HS-5 (cell line): ENCODE results near the gene KCNA5.
A peak's percentile ranks its signal among the peaks of the same experiment; 100 is the strongest.

Experiments
- DNase-seq: peaks from one replicate; pipeline ENCODE4 v3.0.0-alpha.2; 2012; ENCODE audit warnings: low read depth

KCNA5 gene

DNA sequence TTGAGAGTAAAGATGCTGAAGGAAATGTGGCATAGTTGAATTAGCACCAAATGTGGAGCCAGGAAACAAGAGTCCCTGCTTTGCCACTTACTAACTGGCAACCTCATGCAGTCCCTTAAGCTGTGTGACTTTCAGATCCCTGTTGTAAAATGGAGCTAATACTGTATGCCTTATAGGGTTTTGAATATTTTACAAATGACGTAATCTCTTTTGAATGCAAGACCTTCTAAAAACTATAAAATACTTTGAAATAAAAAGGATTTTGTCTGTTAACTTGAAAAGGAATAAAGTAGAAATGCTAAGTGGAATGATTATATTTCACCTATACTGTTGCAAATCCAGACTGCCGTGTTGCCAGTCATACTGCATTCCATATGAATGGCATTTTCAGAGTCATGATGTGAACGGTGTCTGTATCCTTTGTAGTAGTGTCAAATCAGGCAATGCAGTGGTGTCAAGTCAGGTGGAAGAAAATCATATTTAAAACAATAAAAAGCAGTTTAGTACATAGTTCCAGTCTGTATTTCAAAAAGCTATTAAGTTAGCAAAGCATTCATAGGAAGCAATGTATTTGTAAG is 21.3 kb downstream of the KCNA5 start:
- no peak for DNase-seq

DNA sequence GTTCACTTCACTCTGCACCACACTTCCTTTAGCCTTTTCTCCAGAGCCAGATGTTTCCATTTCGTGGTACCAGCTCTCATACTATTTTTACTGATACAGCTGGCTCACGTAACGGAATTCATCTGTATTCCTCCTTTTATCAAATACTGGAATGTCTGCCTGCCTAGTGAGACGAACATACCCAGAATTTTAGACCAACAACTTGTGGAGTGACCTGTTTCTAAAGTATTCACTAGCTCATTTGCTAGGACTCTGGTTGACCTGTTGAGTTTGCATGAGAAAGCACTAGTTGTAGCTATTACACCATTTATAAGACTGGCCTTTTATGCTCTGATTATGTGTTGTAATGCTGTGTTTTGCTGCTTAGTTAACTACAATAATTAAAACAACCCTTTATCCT is 22.6 kb downstream of the KCNA5 start:
- no peak for DNase-seq

DNA sequence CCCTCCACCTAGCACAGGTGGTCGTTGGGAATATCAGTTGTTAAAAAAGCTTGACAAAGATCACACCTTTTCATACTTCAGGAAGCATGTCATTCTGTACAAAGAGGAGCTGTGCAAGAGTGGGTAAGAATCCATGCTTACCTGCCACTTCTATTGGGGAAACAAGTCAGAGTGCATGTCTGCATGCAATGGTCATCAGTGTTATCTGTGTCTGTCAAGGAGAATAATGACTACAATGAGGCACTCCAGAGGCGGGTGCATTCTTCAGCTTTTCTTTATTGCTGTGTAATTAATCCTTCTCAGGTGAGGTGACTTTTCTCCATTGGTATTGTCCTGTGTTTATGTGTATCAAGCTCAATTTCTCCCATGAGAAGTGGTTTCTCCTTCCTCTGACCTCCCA is 24.4 kb downstream of the KCNA5 start:
- no peak for DNase-seq

DNA sequence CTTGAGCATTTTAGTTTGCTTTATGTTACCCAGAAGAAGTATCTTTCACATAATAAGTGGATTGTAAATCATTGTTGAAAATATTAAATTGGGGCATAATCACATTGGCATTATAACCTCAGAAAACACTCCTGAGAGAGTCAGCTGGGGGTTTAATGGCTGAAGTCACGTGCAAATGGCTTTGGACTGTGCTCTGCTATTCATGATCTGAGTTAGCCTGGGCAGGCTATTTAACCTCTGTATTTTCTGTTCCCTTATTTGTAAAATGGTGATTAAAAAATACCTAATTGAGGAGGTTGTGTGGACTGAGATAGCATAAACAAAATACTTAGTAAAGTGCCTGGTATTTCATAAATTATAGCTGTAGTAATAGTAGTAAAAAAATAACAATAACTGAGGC is 24.9 kb downstream of the KCNA5 start:
- DNase-seq: no peak

DNA sequence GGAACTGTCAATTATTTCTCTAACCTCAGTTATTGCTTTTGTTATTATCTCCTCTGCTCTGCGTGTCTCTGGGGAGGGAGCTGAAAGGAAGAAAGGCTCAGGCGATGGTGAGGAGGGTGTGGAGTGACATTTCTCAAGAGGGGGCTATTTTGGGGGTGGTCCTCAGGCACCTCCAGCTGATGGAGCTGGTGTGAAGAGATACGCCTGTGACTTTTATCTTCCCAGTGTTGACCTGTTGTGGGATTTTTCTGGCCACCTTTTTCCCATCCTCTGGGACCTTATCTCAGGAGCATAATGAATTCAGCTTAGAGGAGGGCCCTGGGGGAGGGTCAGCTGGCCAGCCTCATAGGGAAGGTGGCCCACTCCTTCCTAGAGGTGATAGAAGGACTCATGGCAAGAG is 26.4 kb downstream of the KCNA5 start:
- DNase-seq: no peak

DNA sequence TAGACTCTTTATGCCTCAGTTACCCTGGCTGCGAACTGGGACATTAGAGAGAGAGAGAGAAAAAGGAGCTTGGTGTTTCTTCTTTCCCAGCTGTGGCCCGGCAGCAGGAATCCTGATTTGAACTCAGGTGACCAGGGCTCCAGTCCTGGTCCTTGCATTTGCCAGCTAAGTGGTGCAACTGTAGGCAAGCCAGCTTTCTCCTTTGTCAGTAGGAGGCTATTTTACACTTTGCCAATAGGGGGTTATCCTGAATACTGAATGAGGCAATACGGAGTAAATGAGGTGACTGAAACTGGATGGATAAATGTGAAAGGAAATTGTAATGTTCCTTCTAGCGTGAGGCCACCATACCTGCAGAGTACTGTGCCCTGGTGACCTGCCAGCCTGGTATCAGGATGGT is 27.8 kb downstream of the KCNA5 start:
- DNase-seq: no peak

DNA sequence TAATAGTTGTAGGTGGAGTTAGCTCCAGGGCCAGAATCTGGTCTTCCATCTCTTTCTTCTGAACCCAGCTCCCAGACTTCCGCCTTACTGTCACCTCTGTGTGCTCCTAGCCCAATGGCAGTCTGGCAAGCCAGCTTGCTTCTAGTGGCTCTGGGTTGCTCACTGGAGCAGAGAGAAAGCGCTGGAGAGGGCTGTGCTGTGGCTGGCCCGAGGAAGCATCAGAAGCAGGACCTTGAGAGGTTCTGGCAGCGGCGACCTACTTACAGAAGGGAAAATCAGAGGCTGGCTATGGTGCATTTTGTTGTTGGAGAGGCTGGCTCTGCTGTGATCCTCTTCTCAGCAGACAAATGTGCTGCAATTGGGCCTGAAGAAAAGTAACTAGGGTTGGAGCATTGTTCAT is 28.6 kb downstream of the KCNA5 start:
- no peak for DNase-seq

DNA sequence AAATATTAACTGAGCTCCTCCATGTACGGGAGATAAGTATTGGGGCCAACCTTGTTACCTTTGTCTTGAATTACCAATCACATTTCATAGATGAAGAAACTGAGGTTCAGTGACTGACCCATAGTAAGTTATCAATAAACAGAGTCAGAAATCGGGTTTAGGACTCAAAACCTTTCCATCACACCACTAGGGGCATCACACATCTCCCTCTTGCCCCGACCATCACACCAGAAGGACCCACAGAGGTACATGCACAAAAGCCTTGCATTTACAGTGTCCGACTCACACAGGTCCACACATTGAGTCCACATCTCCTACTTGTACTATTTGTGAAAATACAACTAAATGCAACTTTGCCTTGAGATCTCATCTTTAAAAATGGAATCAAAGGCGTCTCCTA is 29.4 kb downstream of the KCNA5 start:
- no peak for DNase-seq

DNA sequence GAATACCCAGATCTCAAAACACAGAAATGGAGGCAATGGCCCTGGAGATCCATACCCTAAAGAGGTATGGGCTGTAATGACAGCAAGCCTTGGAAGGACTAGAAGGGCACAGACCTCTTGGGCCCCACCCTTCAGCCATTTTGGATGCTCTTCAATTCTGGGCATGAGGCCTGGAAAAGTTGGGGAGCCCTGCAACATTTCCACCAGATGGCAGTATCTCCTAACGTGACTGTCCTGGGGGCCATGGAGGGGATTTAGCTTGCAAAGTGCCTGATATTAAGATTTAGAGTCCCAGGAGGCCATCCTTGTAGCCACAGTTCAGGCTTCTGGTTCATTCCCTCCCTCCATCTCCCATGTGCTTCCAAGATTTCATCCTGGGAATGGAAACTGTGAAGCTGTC is 30.2 kb downstream of the KCNA5 start:
- no peak for DNase-seq

DNA sequence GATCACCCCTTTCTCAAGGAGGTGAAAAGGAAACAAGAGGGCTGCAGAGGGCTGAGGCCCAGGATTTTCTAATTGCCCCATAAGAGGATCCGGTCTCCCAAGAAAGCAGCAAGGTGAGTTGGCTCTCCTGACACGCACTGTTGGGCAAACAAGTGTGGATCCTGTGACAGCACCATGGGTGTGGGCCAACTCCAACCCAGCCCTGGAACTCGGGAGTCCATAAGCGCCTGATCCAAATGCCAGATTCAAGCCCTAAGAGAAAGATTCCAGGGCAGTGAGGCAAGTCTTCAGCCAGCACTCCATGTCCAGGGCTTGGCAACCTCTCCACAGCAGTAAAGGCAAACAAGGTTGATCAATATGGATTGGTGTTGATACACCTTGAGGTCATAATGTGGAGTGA is 33.1 kb downstream of the KCNA5 start:
- no peak for DNase-seq

DNA sequence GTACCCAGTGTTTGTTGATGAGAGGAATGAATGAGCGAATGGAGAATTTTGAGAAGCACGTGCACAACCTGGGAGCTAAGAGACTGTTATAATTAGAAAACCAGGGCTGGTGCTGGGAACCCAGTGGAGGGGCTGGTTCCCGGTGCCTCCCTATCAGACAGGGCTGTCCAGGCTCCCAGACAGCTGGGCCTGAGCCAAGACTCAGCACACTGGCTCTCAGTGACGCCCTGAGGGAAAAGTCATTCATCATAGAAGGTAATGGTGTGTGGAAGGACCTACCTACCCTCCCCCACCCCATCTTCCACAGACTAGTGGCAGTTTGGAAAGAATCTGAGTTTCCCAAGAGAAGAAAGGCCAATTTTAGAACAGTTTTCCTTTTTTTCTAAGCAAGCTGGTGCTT is 34.7 kb downstream of the KCNA5 start:
- no peak for DNase-seq

DNA sequence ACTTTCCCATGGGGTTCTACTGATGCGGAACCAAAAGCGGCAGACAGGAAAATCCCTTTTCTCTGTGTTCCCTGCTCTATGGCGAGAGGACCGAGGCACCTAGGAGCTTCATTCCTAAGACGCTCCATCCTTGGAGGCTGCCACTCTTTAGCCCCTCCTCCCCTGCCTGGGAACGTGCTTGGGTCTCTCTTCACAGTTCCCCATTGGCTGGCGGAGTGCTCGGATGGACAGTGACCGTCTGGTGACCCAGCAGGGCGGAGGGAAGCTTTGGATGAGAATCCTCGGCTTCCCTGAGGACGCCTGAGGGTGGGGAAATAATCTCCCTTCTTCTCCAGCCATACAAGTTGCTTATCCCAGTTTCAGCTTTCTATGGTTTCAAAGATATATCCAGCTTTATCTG is 37.3 kb downstream of the KCNA5 start:
- DNase-seq: no peak

DNA sequence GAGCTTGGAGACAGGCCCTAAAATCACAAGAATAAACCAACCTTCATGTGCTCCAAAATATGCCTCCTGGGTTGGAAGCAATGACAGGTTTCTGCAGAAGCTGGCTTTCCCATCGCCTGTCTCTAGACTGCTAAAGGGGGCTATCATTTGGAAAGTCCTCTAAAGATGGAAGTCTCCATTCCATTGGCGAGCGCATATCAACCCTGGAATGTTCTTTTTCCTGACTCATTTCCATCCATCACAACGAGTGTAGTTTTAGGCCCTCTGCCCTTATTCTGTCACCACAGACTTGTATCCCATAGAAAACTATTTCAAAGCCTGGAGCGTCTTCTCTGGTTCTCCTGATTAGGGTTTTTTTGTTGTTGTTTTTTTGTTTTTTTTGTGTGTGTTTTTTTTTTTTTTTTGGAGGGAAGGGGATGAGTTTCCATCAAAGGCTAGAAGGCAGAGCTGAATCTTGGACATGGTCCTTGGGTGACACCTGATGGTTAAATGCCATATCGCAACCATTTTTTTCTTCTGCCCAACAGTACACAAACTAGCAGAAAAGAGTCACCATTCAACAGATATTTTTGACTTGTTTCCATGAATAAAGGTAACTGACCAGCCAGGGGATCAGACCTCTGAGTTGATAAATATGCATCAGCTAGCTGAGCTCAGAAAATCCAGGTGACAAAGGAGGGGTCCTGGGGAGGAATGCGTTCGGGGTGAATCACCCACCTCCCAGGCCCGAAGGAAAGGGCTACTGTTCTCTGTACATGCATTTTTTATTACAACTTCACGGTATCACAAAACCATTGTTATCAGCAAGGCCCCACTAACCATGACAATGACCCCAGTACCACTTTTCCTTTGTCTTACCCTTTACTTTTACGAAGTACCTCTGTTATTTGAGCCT is 40.5 kb downstream of the KCNA5 start:
- DNase-seq: peak; percentile 35

DNA sequence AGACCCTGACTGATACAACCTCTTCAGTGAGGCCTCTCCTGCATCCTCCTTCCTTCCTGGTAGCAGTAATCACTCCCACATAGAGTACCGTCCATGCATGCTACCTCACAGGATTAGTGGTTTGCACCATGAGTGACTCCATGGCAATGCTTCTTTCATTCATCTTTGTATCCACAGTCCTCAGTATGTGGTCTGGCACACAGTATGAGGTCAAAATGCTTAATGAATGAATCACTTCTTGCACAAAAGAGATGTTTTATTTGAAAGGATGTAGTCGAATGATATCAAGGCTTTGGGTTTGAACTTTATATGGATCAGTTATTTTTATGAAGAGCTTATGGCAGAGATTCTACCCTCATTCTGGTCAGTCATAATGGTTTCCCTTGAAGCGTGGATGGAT is 42.2 kb downstream of the KCNA5 start:
- peak; percentile 82 for DNase-seq

DNA sequence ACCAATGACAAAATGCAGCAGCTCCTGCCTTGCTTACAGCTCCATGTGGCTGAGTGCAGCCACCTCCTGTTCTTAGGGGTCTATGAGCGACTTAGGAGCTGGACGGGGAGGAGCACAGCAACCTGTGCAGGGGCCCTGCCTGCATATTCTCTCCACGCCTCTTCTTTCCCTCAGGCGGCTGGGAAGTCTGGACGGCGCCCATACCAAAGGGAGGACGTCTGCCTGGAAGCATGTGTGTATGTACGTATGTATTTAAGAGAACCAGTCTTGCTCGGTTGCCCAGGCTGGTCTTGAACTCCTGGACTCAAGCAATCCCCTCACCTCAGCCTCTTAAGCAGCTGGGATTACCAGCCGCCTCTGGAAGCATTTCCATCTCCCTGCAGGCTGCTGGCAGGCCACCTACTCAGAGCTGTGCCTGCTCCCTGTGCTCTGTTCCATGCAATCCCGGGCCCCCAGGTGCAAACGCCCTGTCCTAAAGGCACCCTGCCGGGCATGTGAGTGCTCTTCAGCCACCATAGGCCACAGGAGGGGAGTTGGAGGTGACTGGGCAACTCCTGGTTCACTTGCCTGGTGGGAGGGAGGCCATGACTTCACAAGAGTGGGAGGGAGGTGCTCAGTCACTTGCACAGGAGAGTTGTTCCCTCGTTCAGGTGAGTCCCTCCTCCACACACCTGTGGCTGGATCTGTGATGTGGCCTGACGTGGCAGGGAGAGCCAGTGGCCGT is 44.3 kb downstream of the KCNA5 start:
- DNase-seq: no peak

DNA sequence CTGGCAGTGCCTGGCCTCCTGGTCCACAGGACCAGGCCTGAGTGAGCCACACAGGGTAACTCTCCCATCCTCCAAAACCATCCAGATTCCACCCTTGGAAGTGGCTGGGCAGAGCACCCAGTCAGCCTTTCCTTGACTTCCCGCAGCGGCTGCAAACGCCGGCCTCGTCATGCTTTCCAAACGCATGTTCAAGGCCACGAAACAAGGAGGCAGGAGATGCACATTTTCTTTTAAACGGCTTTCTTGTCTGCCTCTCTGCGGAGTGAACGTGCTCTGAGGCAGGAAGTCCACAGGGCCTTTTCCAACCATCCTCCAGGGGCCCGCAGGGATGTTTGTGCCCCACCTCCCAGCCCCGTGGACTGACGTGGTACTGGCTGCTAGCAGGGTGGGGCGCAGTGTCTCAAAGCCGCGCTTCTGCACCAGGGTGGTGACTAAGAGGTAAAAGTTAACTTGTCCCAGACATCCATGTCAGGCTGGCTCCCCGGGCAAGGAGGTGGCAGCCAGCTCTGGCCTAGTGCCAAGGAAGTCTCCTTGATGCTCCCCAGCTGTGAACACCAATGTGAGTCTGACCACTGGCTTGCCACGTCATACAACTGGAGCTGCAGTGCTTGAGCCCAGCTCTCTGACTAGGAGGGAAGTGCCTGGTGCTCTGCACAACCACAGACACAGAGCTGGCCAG is 45.0 kb downstream of the KCNA5 start:
- no peak for DNase-seq

DNA sequence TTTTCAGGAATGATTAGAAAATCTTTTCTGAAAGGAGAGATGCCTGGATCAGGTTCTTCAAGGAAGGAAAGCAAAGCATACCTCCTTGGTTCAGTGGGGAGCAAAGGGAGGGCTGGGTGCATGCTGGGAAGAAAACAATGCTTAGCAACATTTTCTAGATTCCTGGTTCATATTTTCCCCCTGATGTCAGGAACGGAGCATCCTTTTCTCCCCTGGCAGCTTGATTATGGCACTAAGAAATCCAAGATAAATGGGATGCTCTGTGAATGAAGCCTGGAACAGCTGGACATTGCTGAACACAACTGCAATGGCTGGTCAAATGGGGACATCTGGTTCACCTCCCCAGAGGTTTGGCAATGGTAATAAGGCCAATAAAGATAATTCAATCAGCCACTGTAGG is 50.9 kb downstream of the KCNA5 start:
- DNase-seq: no peak

DNA sequence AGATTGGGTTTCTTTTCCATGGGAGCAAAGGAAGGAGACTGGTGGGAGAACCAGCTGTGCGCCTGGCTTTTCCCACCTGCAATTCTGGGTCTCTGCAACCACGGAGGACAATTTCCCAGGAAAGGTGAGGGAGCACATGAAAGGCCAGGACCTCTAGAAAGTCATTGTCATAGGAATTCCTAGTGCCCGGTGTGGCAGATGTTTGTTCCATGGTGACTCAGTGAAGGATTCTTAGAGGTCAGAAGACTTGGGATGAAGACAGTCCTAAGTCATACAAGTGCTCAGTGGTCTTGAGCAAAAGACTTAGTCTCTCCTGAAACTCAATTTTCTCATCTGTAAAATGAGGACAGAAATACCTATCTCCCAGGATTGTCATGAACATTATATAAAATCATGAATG is 51.3 kb downstream of the KCNA5 start:
- no peak for DNase-seq
